Fibroblast of villous mesenchyme (primary cell): ENCODE measurements around the gene ACOT4. TPM values are rescaled to one million over a fixed set of nuclear protein-coding genes. Genes with fewer than 3 reads are reported as not detected.
"Not testable (repeated sequence)": the region's sequence is repeated elsewhere in the genome, so short reads cannot be mapped to it uniquely, and the experiment has no call there.

Experiments used
- DNase-seq: peaks from one replicate; pipeline ENCODE4 v3.0.0-alpha.2; 2010; ENCODE audit warnings: low read depth
- H3K4me3 ChIP-seq: 2 replicates; pipeline ENCODE4 v1.5.1; 2011; ENCODE audit warnings: low read depth, mild to moderate bottlenecking, low read length
- CTCF ChIP-seq: IDR thresholded peaks from 2 replicates; pipeline ENCODE4 v1.5.1; 2012; ENCODE audit warnings: low read depth, mild to moderate bottlenecking, low read length; ENCODE audit not compliant: insufficient read depth
- total RNA-seq: library from RNA; depleted of rRNA; stranded (reverse); fragments of >200 nt; gene quantifications from 2 replicates; pipeline ENCODE4 v1.2.3, GENCODE V29; 2012

The ACOT4 gene
- total RNA-seq, 1 donor, result 1.7 TPM

GRCh38 chr14:73633116-73634010, 41.7 kb downstream of the ACOT4 start:
- DNase-seq, result peak; percentile 76
- TF ChIP-seq CTCF, result peak; percentile 90
- H3K4me3 ChIP-seq, result peak overlapping the region; percentile 55

GRCh38 chr14:73634011-73634833, 42.5 kb downstream of the ACOT4 start:
- TF ChIP-seq CTCF, result peak; percentile 23
- DNase-seq, result no peak
- H3K4me3 ChIP-seq, result peak overlapping the region; percentile 55

- DNase-seq, H3K4me3 ChIP-seq: not testable (repeated sequence)
Measured at GRCh38 chr14:73636355-73636754, 44.7 kb downstream of the ACOT4 start.

DNA sequence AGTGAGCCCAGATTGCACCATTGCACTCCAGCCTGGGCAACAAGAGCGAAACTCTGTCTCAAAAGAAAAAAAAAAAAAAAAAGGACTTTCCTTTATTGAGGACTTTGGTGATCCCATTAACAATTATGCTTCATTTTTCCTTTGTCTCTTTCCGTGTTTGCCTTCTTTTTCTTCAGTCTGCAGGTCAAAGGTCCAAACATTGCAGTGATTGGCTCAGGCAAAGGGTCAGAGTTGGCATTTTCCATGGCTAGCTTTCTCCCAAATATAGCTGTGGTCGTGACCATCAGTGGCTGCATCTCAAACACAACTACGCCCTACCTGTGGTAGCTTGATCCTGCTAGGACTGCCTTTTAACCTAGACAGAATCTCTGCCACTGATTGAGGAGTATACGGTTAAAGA, 46.2 kb downstream of the ACOT4 start:
- TF ChIP-seq CTCF, result no peak
- no peak for DNase-seq
- H3K4me3 ChIP-seq, result no peak overlapping the region

DNA sequence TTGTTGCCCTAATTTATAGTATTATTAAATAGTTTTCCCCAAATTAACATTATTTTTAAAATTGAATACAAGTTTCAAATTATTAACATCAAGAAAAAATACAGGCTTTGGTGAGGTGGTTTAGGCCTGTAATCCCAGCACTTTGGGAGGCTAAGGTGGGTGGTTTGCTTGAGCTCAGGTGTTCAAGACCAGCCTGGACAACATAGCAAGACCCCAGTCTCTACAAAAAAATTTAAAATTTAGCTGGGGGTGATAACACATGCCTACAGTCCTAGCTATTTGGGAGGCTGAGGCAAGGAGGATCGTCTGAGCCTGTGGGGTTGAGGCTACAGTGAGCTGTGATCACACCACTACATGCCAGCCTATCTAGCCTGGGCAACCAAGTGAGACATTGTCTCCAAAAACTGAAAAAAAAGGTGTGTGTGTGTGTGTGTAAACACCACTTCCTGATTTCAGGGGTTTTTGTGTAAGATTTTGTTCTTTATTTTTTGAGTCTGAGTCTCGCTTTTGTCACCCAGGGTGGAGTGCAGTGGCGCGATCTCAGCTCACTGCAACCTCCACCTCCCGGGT, 49.2 kb downstream of the ACOT4 start:
- no peak overlapping the region for H3K4me3 ChIP-seq
- no peak for TF ChIP-seq CTCF
- DNase-seq, result no peak

GRCh38 chr14:73644531-73645247, 53.0 kb downstream of the ACOT4 start, which contains the start of gene DNAL1:
DNAL1 (plus strand) TSS chr14:73644986; CDS start chr14:73645040, 54 bp downstream.
- H3K4me3 ChIP-seq, result peak within 1 kb of the TSS; percentile 87
- TF ChIP-seq CTCF, result no peak
- DNase-seq, result peak; percentile 89
